Measurements from ENCODE around the gene TUFM.
"Not testable (repeated sequence)": the region's sequence is repeated elsewhere in the genome, so short reads cannot be mapped to it uniquely, and the experiment has no call there.

Gene TUFM

DNA sequence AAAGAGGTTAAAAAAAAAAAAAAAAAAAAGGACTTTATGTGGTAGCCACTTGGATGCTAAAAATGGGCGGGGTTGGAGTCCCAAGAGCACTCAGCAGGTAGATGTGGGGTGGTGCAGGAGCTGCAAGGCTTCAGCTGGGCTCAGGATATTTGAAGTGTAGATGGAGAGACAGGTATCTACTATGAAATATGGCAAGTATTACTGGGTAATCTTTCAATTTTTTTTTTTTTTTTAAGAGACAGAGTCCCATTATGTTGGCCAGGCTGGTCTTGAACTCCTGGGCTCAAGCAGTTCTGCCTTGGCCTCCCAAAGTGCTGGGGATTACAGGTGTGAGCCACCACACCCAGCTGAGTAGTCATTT is 7.6 kb downstream of the TUFM start:
- no peak for DNase-seq (ENCODE audit: low read depth)

DNA sequence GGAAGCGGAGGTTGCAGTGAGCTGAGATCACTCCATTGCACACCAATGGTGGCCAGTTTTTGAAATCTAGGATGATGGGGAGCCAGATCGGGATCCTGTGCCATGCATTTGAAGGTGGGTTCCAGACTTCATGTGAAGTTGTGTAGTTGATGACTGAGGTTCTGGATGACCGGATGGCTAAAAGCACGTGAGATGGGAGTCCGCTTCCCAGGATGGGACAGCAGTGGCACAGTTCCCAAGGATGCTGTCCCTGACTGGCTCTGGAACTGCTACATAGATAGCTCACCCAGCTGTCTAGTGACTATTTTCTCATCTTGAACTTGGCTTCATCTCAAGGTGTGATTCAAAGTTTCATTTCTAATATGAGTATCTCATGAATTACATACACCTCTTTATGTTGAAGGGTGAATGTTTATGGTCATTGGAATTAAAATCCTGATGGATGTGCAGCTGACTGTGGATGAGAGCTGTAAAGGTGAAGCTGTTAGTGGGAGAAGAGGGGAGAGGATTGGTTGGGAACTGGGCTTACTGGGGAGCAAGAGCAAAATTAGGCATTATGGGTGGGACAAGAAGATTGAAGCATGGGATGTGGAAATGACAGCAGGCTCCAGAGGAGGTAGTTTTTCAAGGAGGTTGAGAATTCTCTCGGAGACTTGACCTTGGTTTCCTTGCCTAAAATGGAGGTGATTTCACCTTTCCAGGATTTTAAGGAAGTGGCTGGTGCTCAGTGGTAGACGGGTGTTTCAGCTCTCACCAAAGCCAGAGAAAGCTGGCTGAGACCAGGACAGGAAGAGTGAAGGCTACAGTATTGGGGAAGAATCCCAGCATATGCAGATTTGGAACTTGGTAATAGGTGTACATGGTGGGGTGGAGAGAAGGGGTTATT is 8.2 kb downstream of the TUFM start:
- DNase-seq (ENCODE audit: low read depth): no peak

DNA sequence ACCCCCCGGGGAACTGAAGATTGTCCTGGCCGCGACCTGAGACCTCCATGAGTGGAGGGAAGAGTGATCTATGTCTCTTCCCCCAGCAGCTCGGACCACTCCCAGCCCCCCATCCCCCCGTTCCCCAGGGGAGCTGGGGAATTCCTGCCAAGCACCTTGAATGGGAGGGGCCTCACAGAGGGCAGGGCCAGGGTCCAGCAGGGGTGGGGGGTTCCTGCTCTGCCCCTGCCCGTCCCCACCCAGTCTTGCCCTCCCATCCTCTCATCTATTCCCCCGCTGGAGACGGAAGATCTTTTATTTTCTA is 9.4 kb downstream of the TUFM start:
- DNase-seq (ENCODE audit: low read depth): no peak

DNA sequence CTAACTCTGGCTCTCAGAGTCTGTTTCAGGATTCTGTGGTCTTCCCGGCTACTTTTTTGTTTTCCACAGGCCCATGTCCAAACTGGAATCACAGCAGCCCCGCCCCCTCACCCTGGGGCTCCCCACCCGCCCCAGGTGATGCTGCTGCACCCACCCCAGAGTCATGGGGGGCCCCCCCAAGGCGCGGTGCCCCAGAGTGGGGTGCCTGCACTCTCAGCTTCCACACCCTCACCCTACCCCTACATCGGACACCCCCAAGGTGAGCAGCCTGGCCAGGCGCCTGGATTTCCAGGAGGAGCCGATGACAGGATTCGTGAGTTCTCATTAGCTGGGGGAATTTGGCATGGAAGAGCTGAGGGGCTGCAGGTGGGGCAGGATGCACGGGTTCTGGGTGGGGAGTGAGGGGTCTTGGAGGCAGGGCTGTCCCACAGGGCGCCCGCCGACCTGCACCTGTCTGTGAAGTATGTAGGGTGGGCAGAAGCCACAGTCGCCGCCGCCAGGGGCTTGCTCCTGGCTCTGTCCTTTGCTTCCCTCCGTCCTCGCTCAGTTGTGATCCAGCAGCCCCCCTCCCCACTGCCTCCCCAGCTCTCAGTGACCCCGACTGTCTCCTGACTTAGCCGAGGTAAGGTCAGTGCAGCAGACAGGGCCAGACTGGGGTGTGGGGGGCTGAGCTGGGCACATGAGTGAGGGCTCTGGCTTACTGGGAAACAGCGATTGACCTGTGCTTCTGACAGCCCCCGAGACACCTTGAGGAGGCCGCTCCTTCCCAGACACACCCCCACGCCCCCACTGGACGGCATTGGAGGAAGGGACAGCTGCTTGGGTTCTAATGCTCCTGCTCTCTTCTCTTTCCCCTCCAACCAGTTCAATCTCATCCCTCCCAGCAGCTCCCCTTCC is 10.0 kb downstream of the TUFM start:
- DNase-seq (ENCODE audit: low read depth): no peak

- DNase-seq (ENCODE audit: low read depth): no peak
These were observed 11.0 kb downstream of the TUFM start for GRCh38 chr16:28834873-28835863.

GRCh38 chr16:28834349-28834748 is 11.8 kb downstream of the TUFM start:
- DNase-seq (ENCODE audit: low read depth): no peak

DNA sequence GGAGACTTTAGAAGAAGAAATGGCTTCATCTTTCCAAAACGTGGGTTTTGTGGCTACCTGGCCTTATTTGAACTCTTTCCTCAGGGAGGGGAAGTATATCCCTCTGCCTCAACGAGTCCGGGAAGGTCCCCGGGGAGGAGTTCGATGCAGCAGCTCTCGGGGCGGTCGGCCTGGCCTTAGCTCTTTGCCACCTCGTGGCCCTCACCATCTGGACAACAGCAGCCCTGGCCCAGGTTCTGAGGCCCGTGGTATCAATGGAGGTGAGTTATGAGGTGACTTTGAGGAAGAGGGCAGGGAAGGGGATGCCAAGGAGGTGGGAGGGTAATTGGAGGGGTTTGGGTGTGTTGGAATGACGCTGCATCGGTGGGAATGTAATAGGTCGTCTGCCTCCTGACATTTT is 15.6 kb downstream of the TUFM start:
- DNase-seq (ENCODE audit: low read depth): no peak

GRCh38 chr16:28829747-28830146 is 16.4 kb downstream of the TUFM start:
- DNase-seq (ENCODE audit: low read depth): no peak

GRCh38 chr16:28826141-28826540 is 20.0 kb downstream of the TUFM start:
- DNase-seq (ENCODE audit: low read depth): no peak

DNA sequence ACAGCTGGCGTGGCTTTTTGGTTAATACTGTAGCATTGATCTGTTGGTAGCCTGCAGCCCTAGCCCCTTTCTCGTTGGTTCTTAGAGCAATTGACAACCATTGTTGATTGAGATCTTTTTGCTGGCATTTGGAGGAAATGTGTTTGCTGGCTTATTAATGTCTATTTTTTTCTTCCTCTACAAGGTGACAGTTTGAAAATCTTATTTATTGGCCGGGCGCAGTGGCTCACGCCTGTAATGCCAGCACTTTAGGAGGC is 21.5 kb downstream of the TUFM start:
- no peak for DNase-seq (ENCODE audit: low read depth)

DNA sequence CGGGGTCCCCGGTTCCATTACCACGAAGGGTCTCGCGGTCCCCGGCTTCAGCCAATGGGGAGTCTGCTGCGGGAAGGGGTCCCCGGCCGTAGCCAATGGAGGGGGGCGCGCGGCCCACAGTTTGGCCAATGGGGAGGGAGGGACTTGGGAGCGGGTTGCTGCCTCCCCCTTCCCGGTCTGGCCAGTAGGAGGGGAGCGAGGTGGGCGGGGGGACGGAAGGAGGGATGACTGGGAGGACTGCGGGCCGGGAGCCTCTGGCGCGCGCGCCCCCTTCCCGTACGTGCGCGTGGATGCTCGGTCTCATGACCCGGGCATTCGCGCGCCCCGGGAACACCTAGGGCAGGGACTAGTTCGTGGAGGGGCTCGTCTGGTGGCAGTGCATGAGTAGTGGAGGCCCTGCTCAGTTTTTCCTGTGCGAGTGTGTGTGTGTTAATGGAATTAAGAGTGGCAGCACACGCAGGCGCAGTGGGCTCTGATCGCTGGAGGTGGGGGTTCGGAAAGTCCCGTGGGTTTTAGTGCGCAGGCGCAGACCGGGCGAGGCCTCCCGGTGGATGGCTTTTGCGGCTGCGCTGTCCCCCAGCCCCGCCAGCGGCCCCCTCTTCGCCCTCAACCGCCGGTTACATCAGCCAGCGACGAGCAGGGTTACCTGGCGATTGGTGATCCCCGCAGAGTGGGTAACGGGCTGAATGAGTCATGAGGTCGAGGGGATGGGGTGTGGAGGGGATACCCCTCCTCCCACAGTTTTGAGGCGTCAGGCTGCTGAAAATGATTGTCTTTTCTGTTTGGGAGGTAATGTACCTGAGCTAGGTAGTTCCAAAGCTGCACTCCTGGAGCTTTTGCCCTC is 22.1 kb downstream of the TUFM start:
- peak; percentile 92 for DNase-seq (ENCODE audit: low read depth)

DNA sequence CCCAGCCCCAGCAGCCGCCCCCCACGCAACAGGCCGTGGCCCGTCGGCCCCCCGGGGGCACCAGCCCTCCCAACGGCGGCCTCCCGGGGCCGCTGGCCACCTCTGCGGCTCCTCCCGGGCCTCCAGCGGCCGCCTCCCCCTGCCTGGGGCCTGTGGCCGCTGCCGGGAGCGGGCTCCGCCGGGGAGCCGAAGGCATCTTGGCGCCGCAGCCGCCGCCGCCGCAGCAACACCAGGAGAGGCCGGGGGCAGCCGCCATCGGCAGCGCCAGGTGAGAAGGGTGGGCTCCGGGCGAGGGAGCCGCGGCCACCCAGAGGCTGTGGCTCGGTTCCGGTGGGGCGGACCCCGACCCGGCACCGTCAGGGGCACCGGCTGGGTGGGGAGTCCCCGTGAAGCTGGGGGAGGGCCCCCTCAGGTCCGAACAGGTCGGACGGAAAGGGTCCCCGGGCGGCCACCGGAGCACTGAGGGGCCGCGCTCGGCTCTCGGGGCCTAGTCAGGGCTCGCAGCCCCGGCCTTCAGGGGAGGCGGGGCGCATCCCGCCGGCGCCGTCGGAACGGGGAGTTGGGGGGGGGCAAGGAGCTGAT is 22.8 kb downstream of the TUFM start:
- DNase-seq (ENCODE audit: low read depth): peak; percentile 25

- DNase-seq (ENCODE audit: low read depth): peak; percentile 93
These were observed 23.4 kb downstream of the TUFM start, which contains the start of gene ATXN2L for GRCh38 chr16:28822520-28823290. Gene ATXN2L, plus strand, starts transcription at chr16:28822999. Its CDS starts 261 bp downstream, at chr16:28823260.

DNA sequence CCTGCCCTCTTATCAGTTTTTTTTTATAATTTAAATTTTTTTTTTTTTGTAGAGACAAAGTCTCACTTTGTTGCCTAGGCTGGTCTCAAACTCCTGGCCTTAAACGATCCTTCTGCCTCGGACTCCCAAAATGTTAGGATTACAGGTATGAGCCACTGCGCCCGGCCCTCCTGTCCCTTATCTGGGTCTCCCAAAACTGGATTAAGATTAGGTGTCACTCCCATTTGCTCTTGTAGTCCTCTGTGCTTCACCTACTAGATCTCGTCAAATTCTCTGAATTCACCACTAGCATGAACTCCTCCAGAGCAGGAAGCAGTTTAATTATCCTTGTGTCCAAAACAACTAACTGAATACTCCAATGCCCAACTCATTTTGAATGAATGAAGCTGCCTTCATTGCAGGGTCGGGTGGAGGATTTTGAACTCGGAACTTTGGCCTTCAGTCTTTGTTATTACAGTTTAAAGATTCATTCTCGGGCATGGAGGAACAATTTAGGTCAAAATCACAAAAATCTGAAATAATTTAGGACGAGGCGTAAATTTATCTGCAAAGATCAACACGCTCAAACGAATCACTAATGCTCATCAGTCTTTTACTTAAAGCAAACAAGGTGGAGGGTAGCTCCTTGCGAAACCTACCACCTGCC is 24.2 kb downstream of the TUFM start:
- no peak for DNase-seq (ENCODE audit: low read depth)

GRCh38 chr16:28820546-28820945 is 25.6 kb downstream of the TUFM start:
- DNase-seq (ENCODE audit: low read depth): not testable (repeated sequence)

GRCh38 chr16:28820016-28820415 is 26.1 kb downstream of the TUFM start:
- no peak for DNase-seq (ENCODE audit: low read depth)

GRCh38 chr16:28807445-28808120 is 38.6 kb downstream of the TUFM start:
- not testable (repeated sequence) for DNase-seq (ENCODE audit: low read depth)

DNA sequence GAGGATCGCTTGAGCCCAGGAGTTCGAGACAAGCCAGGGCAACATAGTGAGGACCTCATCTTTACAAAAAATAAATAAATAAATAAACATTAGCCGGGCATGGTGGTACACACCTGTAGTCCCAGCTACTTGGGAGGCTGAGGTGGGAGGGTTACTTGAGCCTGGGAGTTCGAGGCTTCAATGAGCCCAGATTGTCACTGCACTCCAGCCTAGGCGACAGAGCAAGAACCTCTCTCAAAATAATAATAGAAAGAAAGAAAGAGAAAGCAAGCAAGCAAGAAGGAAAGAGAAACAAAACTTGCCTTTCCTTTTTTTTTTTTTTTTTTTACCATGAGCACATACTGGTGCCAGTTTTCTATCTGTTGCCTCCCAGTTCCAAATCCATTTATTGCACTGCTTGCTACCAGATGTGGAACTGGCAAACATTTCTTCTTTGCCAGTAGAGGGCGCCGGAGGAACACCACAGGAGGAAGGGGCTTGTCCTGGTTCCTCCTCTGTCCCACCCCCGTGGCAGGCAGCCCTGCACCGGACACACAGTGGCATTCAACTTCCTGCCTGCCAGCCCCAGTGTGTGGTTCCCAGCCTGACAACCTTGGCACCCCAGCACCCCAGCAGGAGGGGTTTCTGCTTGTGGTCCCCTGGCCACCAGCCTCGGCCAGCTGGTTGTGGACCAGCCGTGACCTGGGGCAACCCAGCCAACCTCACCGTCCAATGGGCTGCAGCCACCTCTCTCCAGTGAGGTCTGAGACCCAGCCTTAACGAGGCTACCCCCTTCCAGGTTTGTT is 43.7 kb downstream of the TUFM start:
- not testable (repeated sequence) for DNase-seq (ENCODE audit: low read depth)
